HG02840 (cell line): ENCODE data around the gene RALBP1.

Source experiments
- ATAC-seq: cut with Tn5 transposase; IDR thresholded peaks from one replicate; pipeline ENCODE4 v1.9.1; 2021; ENCODE audit warnings: mild to moderate bottlenecking, moderate library complexity, moderate number of reproducible peaks; ENCODE audit not compliant: unreplicated experiment, low FRiP score

Gene RALBP1

DNA sequence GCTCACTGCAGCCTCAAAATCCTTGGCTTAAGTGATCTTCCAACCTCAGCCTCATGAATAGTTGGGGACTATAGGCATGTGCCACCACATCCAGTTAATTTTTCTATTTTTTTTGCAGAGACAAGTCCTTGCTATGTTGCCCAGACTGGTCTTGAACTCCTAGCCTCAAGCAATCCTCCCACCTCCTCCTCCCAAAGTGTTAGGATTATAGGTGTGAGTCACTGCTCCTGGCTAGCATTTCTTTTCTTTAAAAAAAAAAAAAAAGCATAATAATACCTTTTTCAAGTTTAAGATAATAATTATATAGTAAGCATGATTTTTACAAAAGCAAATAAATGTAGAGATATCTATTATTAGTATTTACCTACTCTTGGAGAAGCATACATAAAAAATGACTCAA lies 103.0 kb downstream of the RALBP1 start:
- ATAC-seq = no peak

DNA sequence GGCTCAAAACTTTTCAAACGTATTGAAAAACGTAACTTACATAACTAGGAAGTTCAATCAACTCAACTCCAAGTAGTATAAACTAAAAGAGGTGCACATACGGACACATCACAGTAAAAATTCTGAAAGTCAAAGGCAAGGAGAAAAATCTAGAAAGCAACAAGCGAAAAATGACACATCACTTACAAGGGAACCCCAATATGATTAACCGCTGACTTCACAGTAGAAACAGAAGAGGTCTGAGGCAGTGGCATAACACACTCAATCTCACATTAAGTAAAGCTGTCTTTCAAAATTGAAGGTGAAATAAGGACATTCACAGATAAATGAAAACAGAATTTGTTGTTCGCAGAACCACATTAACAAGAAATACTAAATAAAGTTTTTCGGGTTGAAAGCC lies 106.4 kb downstream of the RALBP1 start:
- no peak for ATAC-seq

DNA sequence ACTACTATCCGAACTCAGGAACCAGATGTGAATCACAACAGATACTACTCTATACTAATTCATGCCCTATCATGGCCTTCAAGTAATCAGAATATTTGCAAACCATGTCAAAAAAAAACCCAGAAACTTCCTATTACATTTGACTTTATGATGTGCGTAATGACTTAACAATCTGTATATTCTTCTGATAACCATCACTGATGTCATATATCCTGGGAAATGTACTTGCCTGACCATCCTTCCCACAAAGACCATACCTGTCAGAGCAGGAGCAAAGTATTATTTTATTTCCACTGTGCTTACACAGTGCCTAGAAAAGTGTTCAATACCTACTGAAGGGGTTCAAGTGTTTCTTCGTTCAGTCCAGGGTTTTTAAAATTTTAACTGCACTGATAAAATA lies 111.5 kb downstream of the RALBP1 start:
- ATAC-seq = no peak
